Spleen (tissue), 7 donors: ENCODE measurements around the gene KIFAP3.

Experiments used
- CTCF ChIP-seq, 11 experiments: fragments of 200-600 bp in 7 of 11; fragments of 450-650 bp in 4 of 11; sonication (generic) in 4 of 11; IDR thresholded peaks in 8 of 11; conservative IDR thresholded peaks in 3 of 11; 1 replicate in 7 of 11; 2 replicates in 4 of 11; pipeline versions ENCODE4 v1.4.0 to v1.8.0; 2016 to 2021; ENCODE audit warnings: antibody characterized with exemption in 11 of 11, inconsistent platforms in 4 of 11, mild to moderate bottlenecking in 1 of 11
- POLR2A ChIP-seq, 3 donors: fragments of 450-650 bp; IDR thresholded peaks; one replicate each; pipeline ENCODE4 v1.5.1; 2017; ENCODE audit warnings: antibody characterized with exemption in 3 of 3, mild to moderate bottlenecking in 1 of 3
- POLR2AphosphoS5 ChIP-seq, 3 donors: sonication (generic); formaldehyde crosslinking; IDR thresholded peaks; one replicate each; pipeline ENCODE4 v1.5.1; 2017; ENCODE audit warnings: antibody characterized with exemption in 3 of 3
- donor health status: DM: no; HTN: no; CAD: no; lungs with moderate emphysema.
- donor health status: DM: no; HTN: no; CAD: no.
- donor health status: DM: no; HTN: no; CAD: no.

- no peak for TF ChIP-seq CTCF (IDR thresholded peaks at IDR 0.05 in 8 of 11, conservative IDR thresholded peaks at IDR 0.05 in 3 of 11)
- TF ChIP-seq POLR2A (IDR thresholded peaks at IDR 0.05) = no peak
- TF ChIP-seq POLR2AphosphoS5 (IDR thresholded peaks at IDR 0.05) = no peak
Observed at GRCh38 chr1:169918927-169919326, 155.6 kb downstream of the KIFAP3 start.
